ENCODE data around the gene NPR3.

The NPR3 gene

GRCh38 chr5:32810804-32811203, 99.7 kb downstream of the NPR3 start:
- DNase-seq: no peak

GRCh38 chr5:32812399-32812798, 101.3 kb downstream of the NPR3 start:
- DNase-seq: no peak

GRCh38 chr5:32814141-32814540, 103.0 kb downstream of the NPR3 start:
- DNase-seq: no peak

- no peak for DNase-seq
These were observed 103.5 kb downstream of the NPR3 start for GRCh38 chr5:32814620-32815019.

- no peak for DNase-seq
These were observed 116.9 kb downstream of the NPR3 start for GRCh38 chr5:32827981-32828380.

- no peak for DNase-seq
These were observed 117.4 kb downstream of the NPR3 start for GRCh38 chr5:32828492-32828891.

GRCh38 chr5:32831624-32832023, 120.5 kb downstream of the NPR3 start:
- DNase-seq: no peak

- DNase-seq: no peak
These were observed 122.0 kb downstream of the NPR3 start for GRCh38 chr5:32833127-32833526.

GRCh38 chr5:32833663-32834062, 122.5 kb downstream of the NPR3 start:
- no peak for DNase-seq

GRCh38 chr5:32834251-32834650, 123.1 kb downstream of the NPR3 start:
- DNase-seq: no peak

- DNase-seq: no peak
These were observed 125.1 kb downstream of the NPR3 start for GRCh38 chr5:32836176-32836575.

- no peak for DNase-seq
These were observed 126.1 kb downstream of the NPR3 start for GRCh38 chr5:32837211-32837610.

GRCh38 chr5:32839106-32839505, 128.0 kb downstream of the NPR3 start:
- DNase-seq: no peak

GRCh38 chr5:32840606-32841005, 129.5 kb downstream of the NPR3 start:
- DNase-seq: no peak
